Hematopoietic multipotent progenitor cell treated with erythropoietin and hydrocortisone succinate and interleukin-3 and kit ligand, for 4 days (in vitro differentiated cells): ENCODE results near the gene COQ8A.

Source experiments
- DNase-seq: peaks from one replicate; pipeline ENCODE4 v3.0.0-alpha.2; 2015

The COQ8A gene

GRCh38 chr1:227033880-227034279 lies 93.8 kb downstream of the COQ8A start:
- DNase-seq: no peak

GRCh38 chr1:227035316-227035715 lies 95.2 kb downstream of the COQ8A start:
- DNase-seq: no peak

DNA sequence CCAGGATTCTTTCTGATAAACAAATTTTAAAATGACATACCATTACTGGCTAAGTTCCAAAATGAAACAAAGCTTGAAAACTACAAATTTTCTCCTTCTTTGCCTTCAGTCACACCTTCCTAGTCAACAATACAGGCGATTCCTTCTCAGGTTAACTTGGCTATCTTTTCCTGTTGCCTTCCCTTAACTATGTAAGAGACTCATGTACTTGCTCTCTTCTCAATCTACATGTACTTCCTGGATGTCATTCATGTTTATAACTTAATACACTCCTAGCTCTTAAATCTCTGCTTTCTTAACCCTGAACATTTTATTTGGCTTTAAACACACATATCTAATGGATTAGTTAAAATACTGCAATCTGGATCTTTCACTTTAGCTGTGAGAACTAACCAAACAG lies 97.0 kb downstream of the COQ8A start:
- DNase-seq: no peak
